H1 (cell line): Measurements from ENCODE around the gene CX3CL1. TPM values are rescaled to one million over a fixed set of nuclear protein-coding genes. Genes with fewer than 3 reads are reported as not detected.
A peak's percentile ranks its signal among the peaks of the same experiment; 100 is the strongest.

Source experiments
- CTCF ChIA-PET: fragments of 300-600 bp; sonication (Branson Sonifier 250); formaldehyde crosslinking; loops from one replicate; lab custom pipeline; 2021; ENCODE audit not compliant: partially characterized antibody; lab: Charles Lee
- POLR2A ChIA-PET: fragments of 300-600 bp; sonication (Branson Sonifier 250); formaldehyde crosslinking; loops from one replicate; lab custom pipeline; 2021; ENCODE audit warnings: inconsistent platforms; ENCODE audit not compliant: partially characterized antibody; lab: Charles Lee
- DNase-seq, 2 experiments: peaks; one replicate each; pipeline versions ENCODE4 v3.0.0 to v3.0.0-alpha.2; 2010 to 2022; ENCODE audit warnings: low spot score in 2 of 2, low read depth in 1 of 2, mixed read lengths in 1 of 2
- FAIRE-seq: peaks from 2 replicates; lab custom pipeline; 2011; peaks lifted over from hg19 to GRCh38; lab: Jason Lieb, UNC
- H2AFZ ChIP-seq: 2 replicates; pipeline ENCODE4 v1.8.1; 2012; ENCODE audit warnings: low read length, inconsistent platforms
- H2AK5ac ChIP-seq: 2 replicates; pipeline ENCODE4 v1.6.1; 2013; ENCODE audit warnings: low read depth, low read length
- H2BK120ac ChIP-seq: replicated peaks from 2 replicates; pipeline ENCODE3; 2013; ENCODE audit warnings: low read depth, low read length, inconsistent platforms
- H2BK12ac ChIP-seq: 2 replicates; pipeline ENCODE4 v1.6.1; 2013; ENCODE audit warnings: low read depth, low read length
- H2BK15ac ChIP-seq: 2 replicates; pipeline ENCODE4 v1.6.1; 2013; ENCODE audit warnings: low read length
- H2BK20ac ChIP-seq: 2 replicates; pipeline ENCODE4 v1.6.1; 2013; ENCODE audit warnings: low read length
- H2BK5ac ChIP-seq: 2 replicates; pipeline ENCODE4 v1.6.1; 2013; ENCODE audit warnings: low read depth, low read length
- H3K14ac ChIP-seq: 2 replicates; pipeline ENCODE4 v1.6.1; 2013; ENCODE audit warnings: inconsistent platforms; ENCODE audit not compliant: insufficient read length
- H3K18ac ChIP-seq: 2 replicates; pipeline ENCODE4 v1.6.1; 2013; ENCODE audit warnings: low read length; ENCODE audit errors: extremely low read depth
- H3K23ac ChIP-seq: 2 replicates; pipeline ENCODE4 v1.6.1; 2013; ENCODE audit warnings: inconsistent platforms; ENCODE audit not compliant: insufficient read length
- H3K23me2 ChIP-seq: 2 replicates; pipeline ENCODE4 v1.6.1; 2013; ENCODE audit warnings: low read depth, low read length
- H3K27ac ChIP-seq: 2 replicates; pipeline ENCODE4 v1.6.1; 2011; ENCODE audit warnings: low read depth, low read length, inconsistent platforms
- H3K27me3 ChIP-seq, 4 experiments: replicated peaks in 1 of 4; 1 replicate in 1 of 4; 2 replicates in 3 of 4; pipeline versions ENCODE4 v1.6.1 to v1.8.1; 2011 to 2013; ENCODE audit warnings: low read length in 3 of 4, mild to moderate bottlenecking in 3 of 4, inconsistent platforms in 2 of 4, mixed read lengths in 2 of 4, moderate library complexity in 1 of 4; ENCODE audit not compliant: control insufficient read depth in 3 of 4, insufficient read depth in 3 of 4; ENCODE audit errors: extremely low read depth in 1 of 4
- H3K36me3 ChIP-seq, 4 experiments: 2 replicates each; pipeline versions ENCODE4 v1.6.1 to v1.8.1; 2011 to 2013; ENCODE audit warnings: mild to moderate bottlenecking in 4 of 4, low read length in 3 of 4, moderate library complexity in 2 of 4, control low read depth in 1 of 4, inconsistent platforms in 1 of 4; ENCODE audit not compliant: insufficient read depth in 4 of 4, control insufficient read depth in 2 of 4
- H3K4ac ChIP-seq: replicated peaks from 2 replicates; pipeline ENCODE3; 2013; ENCODE audit warnings: low read length, low read depth, mixed read lengths, inconsistent platforms; ENCODE audit not compliant: insufficient read length
- H3K4me1 ChIP-seq, 4 experiments: replicated peaks in 1 of 4; 1 replicate in 1 of 4; 2 replicates in 3 of 4; pipeline versions ENCODE4 v1.6.1 to v1.8.1; 2011 to 2013; ENCODE audit warnings: low read length in 3 of 4, inconsistent platforms in 2 of 4, mixed read lengths in 1 of 4; ENCODE audit not compliant: insufficient read depth in 4 of 4, control insufficient read depth in 3 of 4
- H3K4me2 ChIP-seq, 2 experiments: 2 replicates each; pipeline versions ENCODE4 v1.6.1 to v1.8.1; 2011 to 2013; ENCODE audit warnings: low read depth in 2 of 2, low read length in 2 of 2, control low read depth in 1 of 2, inconsistent platforms in 1 of 2, mild to moderate bottlenecking in 1 of 2; ENCODE audit not compliant: insufficient read depth in 1 of 2
- H3K4me3 ChIP-seq, 4 experiments: fragments of 200-600, 300-600 bp in 1 of 4; sonication (generic), shearing (Covaris generic), sonication (Bioruptor Twin) in 1 of 4; 2 replicates each; pipeline versions ENCODE4 v1.5.1 to v1.8.1; 2011 to 2016; ENCODE audit warnings: low read length in 4 of 4, low read depth in 3 of 4, control low read depth in 2 of 4, inconsistent platforms in 2 of 4, mild to moderate bottlenecking in 2 of 4, mixed read lengths in 1 of 4, moderate library complexity in 1 of 4; ENCODE audit not compliant: insufficient read depth in 2 of 4; ENCODE audit errors: extremely low read depth in 1 of 4
- H3K56ac ChIP-seq: replicated peaks from 2 replicates; pipeline ENCODE3; 2013; ENCODE audit warnings: low read depth, mild to moderate bottlenecking, mixed read lengths, low read length, inconsistent platforms; ENCODE audit not compliant: insufficient read length
- H3K79me1 ChIP-seq: 2 replicates; pipeline ENCODE4 v1.6.1; 2013; ENCODE audit warnings: low read depth, low read length, control low read depth
- H3K79me2 ChIP-seq, 2 experiments: 2 replicates each; pipeline versions ENCODE4 v1.6.1 to v1.8.1; 2012 to 2013; ENCODE audit warnings: low read length in 2 of 2, mild to moderate bottlenecking in 2 of 2, inconsistent platforms in 1 of 2; ENCODE audit not compliant: insufficient read depth in 2 of 2, control insufficient read depth in 1 of 2
- H3K9ac ChIP-seq, 4 experiments: replicated peaks in 1 of 4; 1 replicate in 1 of 4; 2 replicates in 3 of 4; pipeline versions ENCODE4 v1.6.1 to v1.8.1; 2011 to 2013; ENCODE audit warnings: low read depth in 3 of 4, low read length in 3 of 4, control low read depth in 2 of 4, mild to moderate bottlenecking in 2 of 4, moderate library complexity in 2 of 4, inconsistent platforms in 1 of 4; ENCODE audit errors: extremely low read depth in 1 of 4
- H3K9me3 ChIP-seq, 2 experiments: 2 replicates each; pipeline versions ENCODE4 v1.6.1 to v1.8.1; 2012 to 2013; ENCODE audit warnings: mild to moderate bottlenecking in 2 of 2, moderate library complexity in 2 of 2, control low read depth in 1 of 2, inconsistent platforms in 1 of 2, low read depth in 1 of 2, low read length in 1 of 2, mixed read lengths in 1 of 2; ENCODE audit not compliant: insufficient read depth in 2 of 2
- H4K20me1 ChIP-seq, 2 experiments: replicated peaks in 1 of 2; 2 replicates each; pipeline versions ENCODE3 to v1.8.1; 2011 to 2013; ENCODE audit warnings: inconsistent platforms in 2 of 2, low read length in 2 of 2, mild to moderate bottlenecking in 1 of 2; ENCODE audit not compliant: insufficient read depth in 2 of 2, control insufficient read depth in 1 of 2
- H4K5ac ChIP-seq: 2 replicates; pipeline ENCODE4 v1.6.1; 2013; ENCODE audit warnings: low read length, low read depth, mixed read lengths, inconsistent platforms; ENCODE audit not compliant: insufficient read length
- H4K8ac ChIP-seq: 2 replicates; pipeline ENCODE4 v1.8.0; 2013; ENCODE audit warnings: mild to moderate bottlenecking, moderate library complexity, low read length, inconsistent platforms; ENCODE audit not compliant: insufficient read depth; ENCODE audit errors: extremely low read depth
- H4K91ac ChIP-seq: replicated peaks from 2 replicates; pipeline ENCODE3; 2013; ENCODE audit warnings: low read length, mixed read lengths, inconsistent platforms; ENCODE audit not compliant: insufficient read length
- CBX5 ChIP-seq: fragments of 300-800, 300-1000 bp; sonication (generic); IDR thresholded peaks from 2 replicates; pipeline ENCODE4 v1.7.1; 2016; ENCODE audit warnings: antibody characterized with exemption, low read length, low read depth
- CHD2 ChIP-seq: IDR thresholded peaks from 2 replicates; pipeline ENCODE4 v1.6.1; 2012; ENCODE audit warnings: low read length, improper control_type of control experiment
- E2F6 ChIP-seq: IDR thresholded peaks from 2 replicates; pipeline ENCODE4 v1.6.1; 2012; ENCODE audit warnings: inconsistent platforms
- JUND ChIP-seq: IDR thresholded peaks from 2 replicates; pipeline ENCODE4 v1.6.1; 2011; ENCODE audit warnings: mild to moderate bottlenecking, improper control_type of control experiment, low read length
- POLR2A ChIP-seq, 2 experiments: IDR thresholded peaks; 1 replicate in 1 of 2; 2 replicates in 1 of 2; pipeline ENCODE4 v1.6.1; 2011; ENCODE audit warnings: low read depth in 2 of 2, low read length in 2 of 2, mild to moderate bottlenecking in 2 of 2; ENCODE audit errors: control extremely low read depth in 1 of 2
- POU5F1 ChIP-seq: IDR thresholded peaks from 2 replicates; pipeline ENCODE4 v1.6.1; 2011; ENCODE audit warnings: low read depth, mild to moderate bottlenecking, low read length, moderate library complexity
- RBBP5 ChIP-seq: IDR thresholded peaks from 2 replicates; pipeline ENCODE4 v1.7.1; 2012; ENCODE audit warnings: low read depth, mild to moderate bottlenecking, inconsistent platforms, low read length, moderate library complexity, borderline replicate concordance
- SIRT6 ChIP-seq: IDR thresholded peaks from one replicate; pipeline ENCODE4 v1.7.1; 2012; ENCODE audit warnings: low read length, inconsistent platforms
- SIX5 ChIP-seq: IDR thresholded peaks from 2 replicates; pipeline ENCODE4 v1.6.1; 2011; ENCODE audit warnings: mild to moderate bottlenecking, low read depth, low read length
- ZNF274 ChIP-seq: IDR thresholded peaks from 2 replicates; pipeline ENCODE4 v1.7.0; 2012; ENCODE audit warnings: low read length, borderline replicate concordance; ENCODE audit errors: extremely low read depth
- WGBS, 2 experiments: shearing (Covaris generic) in 1 of 2; methylation state at CpG; one replicate each; pipeline versions ENCODE4 v1.1.6 to v1.1.7; 2013 to 2015; ENCODE audit warnings: low lambda C conversion rate in 2 of 2, mixed read lengths in 2 of 2, inconsistent platforms in 1 of 2, low coverage in 1 of 2, missing lambda C conversion rate in 1 of 2; ENCODE audit not compliant: insufficient replicate concordance in 2 of 2, insufficient coverage in 1 of 2, insufficient read length in 1 of 2; ENCODE audit errors: extremely low coverage in 1 of 2, missing lambda C conversion rate in 1 of 2; 5-methylcytosine and 5-hydroxymethylcytosine counted together
- polyA plus RNA-seq, 7 experiments: library from polyadenylated mRNA; depleted of rRNA in 3 of 7; stranded (reverse) in 5 of 7; unstranded in 2 of 7; fragments of >200 nt in 5 of 7; fragments of 200-250 nt in 2 of 7; gene quantifications; 1 replicate in 5 of 7; 2 replicates in 1 of 7; 4 replicates in 1 of 7; pipeline versions ENCODE4 v1.2.1 to v1.2.3, GENCODE V29; 2011 to 2013; ENCODE audit warnings: missing spikeins in 2 of 7, mixed read lengths in 2 of 7
- total RNA-seq: library from RNA; stranded (reverse); fragmentation: NEBNext Ultra II Directional; extraction: Animal tissue kit (Norgen Biotek cat#: 25700); gene quantifications from 2 replicates; pipeline ENCODE4 v1.2.1, GENCODE V29; 2021
- TF ChIP-seq, protein P1 (sequence below), 3 experiments: IDR thresholded peaks; 1 replicate in 2 of 3; 2 replicates in 1 of 3; pipeline versions ENCODE4 v1.5.1 to v1.6.1; 2011; ENCODE audit warnings: low read length in 3 of 3, mild to moderate bottlenecking in 3 of 3, inconsistent platforms in 2 of 3, low read depth in 1 of 3, moderate library complexity in 1 of 3; ENCODE audit not compliant: insufficient read depth in 1 of 3; ENCODE audit errors: control extremely low read depth in 1 of 3

Gene CX3CL1
- total and polyA plus RNA-seq, 2 of the 8 experiments (the other 6 are each of a cell fraction or from before 2014, with no cell fraction given) = 1.4 to 3.0 TPM

DNA sequence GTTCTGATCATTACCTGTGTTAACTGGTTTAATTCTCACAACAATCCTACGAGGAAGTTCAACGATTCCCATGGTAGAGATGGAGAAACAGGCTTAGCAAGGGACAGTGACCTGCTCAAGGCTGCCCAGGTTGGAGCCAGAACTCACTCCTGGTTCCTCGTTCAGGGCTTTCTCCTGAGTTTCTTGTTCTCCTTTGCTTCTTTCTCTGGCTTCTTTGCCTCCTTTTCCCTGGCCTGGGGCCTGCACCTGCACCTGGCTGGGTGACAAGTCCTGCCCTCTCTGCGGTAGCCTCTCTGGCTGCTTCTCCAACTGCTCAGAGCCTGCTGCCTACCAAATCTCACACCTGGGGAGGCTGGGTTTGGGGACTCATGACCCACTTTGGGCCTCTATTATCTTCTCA, 10.9 kb upstream of the CX3CL1 start:
- TF ChIP-seq, protein P1, sequence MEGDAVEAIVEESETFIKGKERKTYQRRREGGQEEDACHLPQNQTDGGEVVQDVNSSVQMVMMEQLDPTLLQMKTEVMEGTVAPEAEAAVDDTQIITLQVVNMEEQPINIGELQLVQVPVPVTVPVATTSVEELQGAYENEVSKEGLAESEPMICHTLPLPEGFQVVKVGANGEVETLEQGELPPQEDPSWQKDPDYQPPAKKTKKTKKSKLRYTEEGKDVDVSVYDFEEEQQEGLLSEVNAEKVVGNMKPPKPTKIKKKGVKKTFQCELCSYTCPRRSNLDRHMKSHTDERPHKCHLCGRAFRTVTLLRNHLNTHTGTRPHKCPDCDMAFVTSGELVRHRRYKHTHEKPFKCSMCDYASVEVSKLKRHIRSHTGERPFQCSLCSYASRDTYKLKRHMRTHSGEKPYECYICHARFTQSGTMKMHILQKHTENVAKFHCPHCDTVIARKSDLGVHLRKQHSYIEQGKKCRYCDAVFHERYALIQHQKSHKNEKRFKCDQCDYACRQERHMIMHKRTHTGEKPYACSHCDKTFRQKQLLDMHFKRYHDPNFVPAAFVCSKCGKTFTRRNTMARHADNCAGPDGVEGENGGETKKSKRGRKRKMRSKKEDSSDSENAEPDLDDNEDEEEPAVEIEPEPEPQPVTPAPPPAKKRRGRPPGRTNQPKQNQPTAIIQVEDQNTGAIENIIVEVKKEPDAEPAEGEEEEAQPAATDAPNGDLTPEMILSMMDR (IDR thresholded peaks at IDR 0.05; ENCODE audit: control extremely low read depth in 1 of 3, insufficient read depth in 1 of 3, low read depth in 1 of 3, low read length in 3 of 3) = no peak
- TF ChIP-seq POLR2A (IDR thresholded peaks at IDR 0.05; ENCODE audit: control extremely low read depth in 1 of 2, low read depth in 2 of 2, low read length in 2 of 2) (no peak), CHD2 (no peak), POU5F1 (no peak), CBX5 (no peak), RBBP5 (no peak), ZNF274 (no peak), SIX5 (no peak), SIRT6 (no peak), JUND (no peak), E2F6 (no peak)
- TF ChIP-seq, all 59 proteins: peak for 0
- Histone ChIP-seq H3K4me2 (no peak overlapping the region), H3K4me1 (peaks cover 0 to 2% (median 0%) of the 10 kb centered on the region in 4 experiments; a peak in 2 of 7 replicates), H3K4ac (no peak overlapping the region), H4K91ac (no peak overlapping the region), H3K79me2 (no peaks in the 10 kb centered on the region), H2BK15ac (no peak overlapping the region), H3K79me1 (no peaks in the 10 kb centered on the region), H4K8ac (no peak overlapping the region), H2BK12ac (no peak overlapping the region), H2BK20ac (no peak overlapping the region), H3K4me3 (no peak overlapping the region), H2AFZ (0 out of 2 replicates have a peak overlapping the region, but pooled peaks have one; percentile 13), H4K20me1 (no peaks in the 10 kb centered on the region), H3K9me3 (no peaks in the 10 kb centered on the region), H3K27me3 (peaks cover 0 to 2% (median 0%) of the 10 kb centered on the region in 4 experiments; a peak in 1 of 7 replicates), H3K27ac (no peak overlapping the region), H3K14ac (no peak overlapping the region), H3K23me2 (no peaks in the 10 kb centered on the region), H2BK5ac (no peak overlapping the region), H3K56ac (no peak overlapping the region), H3K9ac (no peak overlapping the region), H3K18ac (no peak overlapping the region), H4K5ac (no peak overlapping the region), H2AK5ac (no peak overlapping the region), H3K36me3 (no peaks in the 10 kb centered on the region), H2BK120ac (no peak overlapping the region), H3K23ac (no peak overlapping the region)
- POLR2A ChIA-PET = no interaction called here
- 81% methylated on average over 4 of the region's 4 CpGs; no CpG with 5 or more reads in 1 of the 2 experiments for WGBS, 2 experiments
- DNase-seq (no peak), FAIRE-seq (no peak)
- CTCF ChIA-PET = interaction anchor here (0.6 to 3.2 kb wide), 2 partner anchors 22 to 55 kb away, joined by 3 to 14 read pairs; no protein-coding TSS in a partner anchor
